ENCODE data around the gene AZI2. TPM values are rescaled to one million over a fixed set of nuclear protein-coding genes. Genes with fewer than 3 reads are reported as not detected.

The AZI2 gene
- total and polyA plus RNA-seq, 10 of the 15 experiments (the other 5 are each of a cell fraction or from before 2014, with no cell fraction given), result 19.9 to 91.7 (median 35.5) TPM

DNA sequence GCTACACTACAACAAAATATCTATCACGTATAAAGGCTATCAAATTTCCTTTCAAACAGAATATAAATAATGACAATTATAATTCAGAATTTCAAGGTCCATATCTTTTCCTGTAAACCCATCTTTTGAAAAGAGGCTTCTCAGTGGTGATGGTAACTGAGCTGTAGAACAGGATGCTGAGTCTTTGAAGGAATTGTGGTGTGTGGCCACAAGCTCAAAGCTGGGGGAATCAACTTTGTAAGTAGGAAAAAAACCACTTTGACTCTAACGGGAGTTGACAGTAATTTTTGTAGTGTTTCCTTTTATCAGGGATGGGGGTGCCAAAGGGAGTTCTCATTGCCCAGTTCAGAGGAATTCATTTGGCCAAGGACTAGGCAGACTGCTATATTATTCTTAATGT, 13.4 kb downstream of the AZI2 start:
- WGBS (ENCODE audit: insufficient coverage, insufficient replicate concordance, low lambda C conversion rate, missing lambda C conversion rate), result 78% methylated on average over 2 of the region's 2 CpGs
- intact Hi-C loops (cut with micrococcal nuclease; ENCODE audit: unreplicated experiment), result no loop called here
- POLR2A ChIA-PET, result no interaction called here
- peaks cover 0 to 4% of the 10 kb centered on the region in 2 experiments; a peak in 3 of 4 replicates for H3K36me3 ChIP-seq (ENCODE audit: control insufficient read depth in 2 of 2, insufficient read depth in 2 of 2, low read length in 1 of 2)
- no peak overlapping the region for H3K4me3 ChIP-seq
- no peak for ATAC-seq
- no TSS peak for BruUV-seq (replicated peaks)
- CTCF ChIA-PET, result interaction anchor here (0.5 to 8.0 kb wide), 17 partner anchors 8 to 889 kb away, joined by 3 to 60 read pairs (median 6); partner anchors contain the start of genes AZI2, EOMES and ZCWPW2
- H3K27ac ChIP-seq (ENCODE audit: control insufficient read depth, insufficient read depth), result no peak overlapping the region
- H4K20me1 ChIP-seq (ENCODE audit: control insufficient read depth, insufficient read depth), result no peaks in the 10 kb centered on the region
- no peak for DNase-seq (ENCODE audit: low read depth, low spot score)
- H3K4me1 ChIP-seq (ENCODE audit: control insufficient read depth, insufficient read depth, low read length), result no peaks in the 10 kb centered on the region
- no peak overlapping the region for H3K9ac ChIP-seq (ENCODE audit: control insufficient read depth, insufficient read depth, low read length)
- no peaks in the 10 kb centered on the region for H3K79me2 ChIP-seq (ENCODE audit: control insufficient read depth, insufficient read depth, low read length)
- no peak overlapping the region for H2AFZ ChIP-seq (ENCODE audit: control insufficient read depth, low read depth, low read length)
- in situ Hi-C loops (cut with MboI), result loop anchor here (10.0 to 25.0 kb wide), 2 partner anchors 1020 to 1198 kb away; no protein-coding TSS in a partner anchor
- SMC1A ChIA-PET (ENCODE audit: uncharacterized antibody, unreplicated experiment), result interaction anchor here (0.6 to 6.3 kb wide), 15 partner anchors 9 to 1024 kb away, joined by 3 to 37 read pairs (median 4); no protein-coding TSS in a partner anchor
- H3K27me3 ChIP-seq (replicated peaks in 1 of 2; ENCODE audit: control insufficient read depth in 2 of 2, insufficient read depth in 2 of 2, low read length in 1 of 2), result no peaks in the 10 kb centered on the region
- H3K4me2 ChIP-seq (ENCODE audit: control insufficient read depth, insufficient read depth), result no peak overlapping the region
- RAD21 ChIA-PET (ENCODE audit: unreplicated experiment), result interaction anchor here (0.9 to 3.1 kb wide), 4 partner anchors 9 to 623 kb away, joined by 3 to 26 read pairs (median 4); no protein-coding TSS in a partner anchor
- no peak for TF ChIP-seq SMAD1 (IDR thresholded peaks at IDR 0.05; ENCODE audit: low read depth, partially characterized antibody)
- TF ChIP-seq SREBF2 (IDR thresholded peaks at IDR 0.05; ENCODE audit: low read length), result no peak
- TF ChIP-seq CBX3 (IDR thresholded peaks at IDR 0.05; ENCODE audit: borderline replicate concordance, low read depth), result no peak
- no peak for TF ChIP-seq BRCA1 (IDR thresholded peaks at IDR 0.05; ENCODE audit: low read depth, low read length)
- no peak for TF ChIP-seq ZNF207 (IDR thresholded peaks at IDR 0.05; ENCODE audit: borderline replicate concordance)
- TF ChIP-seq CHD4 (IDR thresholded peaks at IDR 0.05), result no peak
- TF ChIP-seq, protein P1, sequence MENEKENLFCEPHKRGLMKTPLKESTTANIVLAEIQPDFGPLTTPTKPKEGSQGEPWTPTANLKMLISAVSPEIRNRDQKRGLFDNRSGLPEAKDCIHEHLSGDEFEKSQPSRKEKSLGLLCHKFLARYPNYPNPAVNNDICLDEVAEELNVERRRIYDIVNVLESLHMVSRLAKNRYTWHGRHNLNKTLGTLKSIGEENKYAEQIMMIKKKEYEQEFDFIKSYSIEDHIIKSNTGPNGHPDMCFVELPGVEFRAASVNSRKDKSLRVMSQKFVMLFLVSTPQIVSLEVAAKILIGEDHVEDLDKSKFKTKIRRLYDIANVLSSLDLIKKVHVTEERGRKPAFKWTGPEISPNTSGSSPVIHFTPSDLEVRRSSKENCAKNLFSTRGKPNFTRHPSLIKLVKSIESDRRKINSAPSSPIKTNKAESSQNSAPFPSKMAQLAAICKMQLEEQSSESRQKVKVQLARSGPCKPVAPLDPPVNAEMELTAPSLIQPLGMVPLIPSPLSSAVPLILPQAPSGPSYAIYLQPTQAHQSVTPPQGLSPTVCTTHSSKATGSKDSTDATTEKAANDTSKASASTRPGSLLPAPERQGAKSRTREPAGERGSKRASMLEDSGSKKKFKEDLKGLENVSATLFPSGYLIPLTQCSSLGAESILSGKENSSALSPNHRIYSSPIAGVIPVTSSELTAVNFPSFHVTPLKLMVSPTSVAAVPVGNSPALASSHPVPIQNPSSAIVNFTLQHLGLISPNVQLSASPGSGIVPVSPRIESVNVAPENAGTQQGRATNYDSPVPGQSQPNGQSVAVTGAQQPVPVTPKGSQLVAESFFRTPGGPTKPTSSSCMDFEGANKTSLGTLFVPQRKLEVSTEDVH (IDR thresholded peaks at IDR 0.05; ENCODE audit: low read depth, partially characterized antibody), result no peak
- TF ChIP-seq SMAD5 (IDR thresholded peaks at IDR 0.05; ENCODE audit: low read depth), result no peak
- TF ChIP-seq SMARCA5 (IDR thresholded peaks at IDR 0.05), result no peak
- TF ChIP-seq, protein P2, sequence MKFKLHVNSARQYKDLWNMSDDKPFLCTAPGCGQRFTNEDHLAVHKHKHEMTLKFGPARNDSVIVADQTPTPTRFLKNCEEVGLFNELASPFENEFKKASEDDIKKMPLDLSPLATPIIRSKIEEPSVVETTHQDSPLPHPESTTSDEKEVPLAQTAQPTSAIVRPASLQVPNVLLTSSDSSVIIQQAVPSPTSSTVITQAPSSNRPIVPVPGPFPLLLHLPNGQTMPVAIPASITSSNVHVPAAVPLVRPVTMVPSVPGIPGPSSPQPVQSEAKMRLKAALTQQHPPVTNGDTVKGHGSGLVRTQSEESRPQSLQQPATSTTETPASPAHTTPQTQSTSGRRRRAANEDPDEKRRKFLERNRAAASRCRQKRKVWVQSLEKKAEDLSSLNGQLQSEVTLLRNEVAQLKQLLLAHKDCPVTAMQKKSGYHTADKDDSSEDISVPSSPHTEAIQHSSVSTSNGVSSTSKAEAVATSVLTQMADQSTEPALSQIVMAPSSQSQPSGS (IDR thresholded peaks at IDR 0.05; ENCODE audit: low read length), result no peak
- no peak for TF ChIP-seq POU2F2 (IDR thresholded peaks at IDR 0.05; ENCODE audit: borderline replicate concordance, low read depth, low read length)
- TF ChIP-seq FOXM1 (IDR thresholded peaks at IDR 0.05; ENCODE audit: low read depth, low read length), result no peak
- no peak for TF ChIP-seq KAT2A (conservative IDR thresholded peaks at IDR 0.05; ENCODE audit: control insufficient read depth, low read depth, low read length)
- no peak for FAIRE-seq
- no peaks in the 10 kb centered on the region for H3K9me3 ChIP-seq (replicated peaks; ENCODE audit: control insufficient read depth, insufficient read depth, low read length)

Measured in GM12878 (cell line).